HG03159 (cell line): ENCODE results near the gene SEMA6A.
"Not testable (repeated sequence)": the region's sequence is repeated elsewhere in the genome, so short reads cannot be mapped to it uniquely, and the experiment has no call there.

ENCODE experiments used
- ATAC-seq: cut with Tn5 transposase; IDR thresholded peaks from one replicate; pipeline ENCODE4 v1.9.1; 2021; ENCODE audit warnings: mild to moderate bottlenecking, moderate library complexity; ENCODE audit not compliant: unreplicated experiment

Gene SEMA6A

DNA sequence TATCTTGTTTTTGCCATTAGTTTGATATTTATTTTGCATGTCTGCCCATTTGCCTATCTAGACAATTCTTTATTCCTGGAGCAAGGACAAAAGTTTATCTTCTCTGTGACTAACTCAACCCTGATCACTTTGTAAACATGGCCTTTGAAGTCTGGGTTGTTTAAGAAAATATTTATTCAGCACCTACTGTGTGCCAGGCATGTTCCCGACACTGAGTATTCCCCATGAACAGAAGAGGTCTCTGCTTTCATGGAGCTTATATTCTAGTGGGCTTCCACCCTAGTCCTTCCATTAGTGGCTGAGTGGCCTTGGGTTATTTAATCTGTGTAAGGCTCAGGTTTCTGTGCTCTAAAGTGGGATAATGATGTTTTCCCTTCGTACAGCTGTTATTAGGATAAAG is 49.7 kb downstream of the SEMA6A start:
- no peak for ATAC-seq

DNA sequence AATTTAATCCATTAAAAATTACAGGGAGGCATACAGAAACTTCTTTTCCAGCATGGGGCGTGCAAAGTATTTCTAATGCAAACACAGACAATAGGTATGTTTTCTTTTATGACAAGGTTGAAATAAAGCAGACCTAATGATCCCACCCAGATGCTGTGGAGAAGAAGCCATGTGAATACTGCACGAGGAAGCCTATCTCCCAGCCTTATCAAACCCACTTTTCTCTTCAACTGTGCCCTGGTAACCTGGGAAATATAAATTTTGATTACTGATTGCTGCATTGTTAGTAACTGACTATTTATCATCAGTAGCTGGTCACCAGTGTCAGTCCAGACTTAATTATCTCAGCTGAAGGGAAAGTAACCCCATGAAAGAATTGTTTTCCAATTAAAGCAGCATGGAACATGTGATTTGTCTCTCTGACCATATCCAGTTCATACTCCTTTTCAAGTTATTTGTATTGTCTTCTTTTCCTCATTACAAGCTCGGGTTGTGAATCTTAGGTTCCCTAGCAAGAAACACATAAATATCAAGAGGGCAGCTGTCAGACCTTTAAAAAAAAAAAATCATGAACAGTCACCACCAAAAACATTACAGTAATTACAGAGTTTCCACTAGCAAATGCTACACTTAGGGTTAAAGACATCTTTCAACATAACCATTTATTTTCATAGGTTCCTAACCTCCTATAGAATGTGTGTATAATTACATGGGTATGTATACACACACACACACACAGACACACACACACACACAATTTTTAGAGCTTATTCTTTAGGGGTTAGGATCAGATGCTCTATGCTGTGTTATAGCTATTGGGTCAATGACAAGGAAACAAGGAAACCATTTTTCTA is 50.3 kb downstream of the SEMA6A start:
- no peak for ATAC-seq

DNA sequence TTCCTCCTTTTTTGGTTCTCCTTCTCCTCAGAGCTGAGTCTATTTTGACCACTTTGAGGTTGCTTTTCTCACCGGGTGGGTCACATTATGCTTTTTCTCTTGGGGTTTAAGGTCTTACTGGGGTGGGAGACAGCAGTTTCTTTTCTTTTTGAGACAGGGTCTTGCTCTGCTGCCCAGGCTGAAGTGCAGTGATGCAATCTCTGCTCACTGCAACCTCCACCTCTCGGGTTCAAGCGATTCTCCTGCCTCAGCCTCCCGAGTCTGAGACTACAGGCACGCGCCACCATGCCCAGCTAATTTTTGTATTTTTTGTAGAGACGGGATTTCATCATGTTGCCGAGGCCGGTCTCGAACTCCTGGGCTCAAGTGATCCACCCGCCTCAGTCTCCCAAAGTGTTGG is 51.4 kb downstream of the SEMA6A start:
- not testable (repeated sequence) for ATAC-seq

DNA sequence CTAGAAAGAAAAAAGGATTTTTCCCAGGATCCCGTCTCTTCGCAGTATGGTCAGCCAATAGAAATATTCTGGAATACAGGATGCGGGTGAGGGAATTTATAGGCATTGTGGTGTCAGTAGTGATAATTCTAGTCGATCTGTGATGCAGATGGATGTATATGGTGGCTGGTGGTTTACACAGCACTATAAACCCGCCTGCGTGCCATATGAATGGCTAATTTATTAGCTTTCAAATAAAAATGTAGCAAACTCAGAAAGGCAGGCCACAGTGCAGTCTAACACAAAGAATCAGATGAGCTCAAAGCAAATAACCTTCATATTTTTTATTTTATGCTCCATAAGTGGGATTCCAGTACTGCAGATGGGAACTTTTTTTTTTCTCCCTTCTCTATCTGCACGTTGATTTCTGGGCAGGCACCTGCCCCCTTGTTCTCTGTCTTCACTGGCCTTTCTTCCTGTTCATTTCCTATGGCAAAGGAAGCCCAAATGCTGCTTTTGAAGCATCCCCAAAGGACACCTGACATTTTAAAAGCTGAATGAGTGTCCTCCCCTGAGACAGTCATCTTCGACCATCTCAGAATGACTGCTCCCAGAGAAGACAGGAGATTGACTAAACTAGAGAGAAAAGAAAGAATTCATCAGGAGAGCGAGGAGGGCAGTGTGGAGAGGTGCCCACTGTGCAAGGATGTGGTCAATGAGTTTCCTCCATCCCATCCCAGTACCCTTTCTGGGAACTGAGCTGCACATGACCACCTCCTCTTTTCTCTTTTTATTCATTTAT is 52.1 kb downstream of the SEMA6A start:
- ATAC-seq = no peak

DNA sequence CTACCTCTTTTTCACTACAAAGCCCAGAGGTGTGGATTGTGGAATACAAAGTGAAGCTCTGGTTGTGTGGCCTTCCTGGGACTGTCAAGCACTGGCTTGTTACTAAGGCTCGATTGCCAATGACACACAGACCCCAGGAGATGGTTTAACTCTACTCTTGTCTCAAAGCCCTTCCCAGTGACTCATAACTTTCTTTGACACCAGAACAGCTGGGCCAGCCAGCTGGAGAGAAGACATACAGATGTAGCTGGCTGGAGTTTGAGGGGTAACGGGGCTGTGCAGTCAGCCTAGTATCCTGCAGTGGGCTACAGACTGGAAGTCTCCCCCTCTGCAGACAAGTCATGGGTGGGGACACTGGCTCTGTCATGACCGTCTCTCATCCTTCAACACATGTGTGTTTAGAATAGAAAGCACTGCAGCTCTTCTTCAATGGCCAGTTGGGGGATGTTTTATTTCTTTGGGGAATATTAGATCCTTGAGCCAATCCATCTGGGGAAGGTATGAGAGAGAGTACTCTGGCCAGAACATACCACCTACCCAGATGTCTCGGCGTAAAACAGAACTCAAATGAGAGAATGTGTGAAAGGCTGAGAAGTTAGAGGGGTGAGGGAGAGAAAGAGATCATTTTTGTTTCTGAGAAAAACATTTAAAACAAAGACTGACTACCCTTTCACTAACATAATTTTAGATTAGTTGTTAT is 53.3 kb downstream of the SEMA6A start:
- ATAC-seq = no peak

DNA sequence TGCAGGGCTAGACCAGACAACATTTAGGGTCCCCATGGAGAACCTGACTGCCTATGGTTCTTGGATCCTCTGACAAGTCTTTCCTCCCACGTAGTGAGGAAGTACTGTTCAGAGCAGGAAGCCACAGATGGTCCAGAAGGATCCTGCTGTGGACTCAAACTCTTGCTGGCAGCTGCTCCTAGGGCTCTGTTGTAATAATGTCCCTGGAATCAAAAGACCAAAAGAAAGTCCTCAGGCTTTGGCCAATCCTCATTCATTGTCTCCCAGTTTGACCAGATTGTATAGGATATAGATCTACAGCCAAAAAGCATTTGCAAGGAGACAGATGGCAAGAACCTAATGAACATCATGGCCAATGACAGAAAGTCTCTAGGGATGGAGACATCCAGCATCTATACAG is 53.9 kb downstream of the SEMA6A start:
- ATAC-seq = no peak

DNA sequence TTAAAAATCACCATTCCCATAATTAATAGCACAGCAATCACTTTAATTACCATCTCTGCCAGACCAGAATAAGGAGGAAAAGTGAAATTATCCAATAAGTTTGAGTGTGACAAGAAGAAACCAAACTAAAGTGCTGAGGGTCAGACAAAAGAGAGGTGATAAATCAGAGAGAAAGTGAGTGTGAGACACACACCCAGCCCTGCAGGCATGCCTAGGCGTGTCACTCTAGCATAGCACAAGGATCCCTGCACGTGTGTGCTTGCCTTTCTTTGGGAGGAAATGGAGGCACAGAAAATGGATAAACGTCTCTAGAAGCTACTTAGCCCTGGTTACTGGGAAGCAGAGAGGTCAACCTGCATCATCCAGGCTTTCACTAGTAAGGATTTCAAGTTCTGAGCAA is 56.2 kb downstream of the SEMA6A start:
- no peak for ATAC-seq

DNA sequence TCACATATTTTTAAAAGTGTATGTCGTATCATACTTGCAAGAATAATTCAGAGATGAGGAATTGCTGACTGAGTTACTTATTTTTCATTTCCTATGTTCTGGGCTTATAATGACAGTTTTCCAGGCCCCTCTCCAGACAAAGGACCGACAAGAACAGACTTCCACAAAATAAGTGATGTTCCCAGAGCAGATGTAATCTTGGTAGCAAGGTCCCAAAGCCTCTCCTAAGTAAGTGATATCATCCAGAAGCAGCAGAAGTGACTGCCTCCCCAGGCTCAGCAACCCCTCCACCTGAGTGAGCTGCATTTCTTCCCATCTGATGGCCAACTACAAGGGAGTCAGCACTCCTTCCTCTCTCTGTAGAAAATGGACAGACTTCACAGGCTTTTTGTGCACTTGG is 57.1 kb downstream of the SEMA6A start:
- ATAC-seq = no peak

DNA sequence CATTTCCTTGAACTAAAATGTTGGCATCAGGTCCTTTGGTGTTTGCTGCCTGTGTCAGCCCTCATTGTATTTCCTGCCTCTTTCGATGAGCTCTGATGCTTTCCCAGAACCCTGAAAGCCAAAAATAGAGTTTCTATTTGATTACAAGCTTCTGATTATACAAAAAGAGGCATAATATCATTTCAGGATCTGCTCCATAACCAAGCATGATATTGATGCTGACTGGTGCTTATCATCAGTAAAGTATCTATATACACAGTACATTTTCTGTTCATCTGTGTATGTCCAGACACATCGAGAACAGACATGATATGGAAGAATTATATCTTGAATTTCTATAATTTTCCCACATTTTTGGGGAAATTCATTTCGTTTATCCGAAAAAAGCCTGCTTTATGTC is 58.6 kb downstream of the SEMA6A start:
- no peak for ATAC-seq

DNA sequence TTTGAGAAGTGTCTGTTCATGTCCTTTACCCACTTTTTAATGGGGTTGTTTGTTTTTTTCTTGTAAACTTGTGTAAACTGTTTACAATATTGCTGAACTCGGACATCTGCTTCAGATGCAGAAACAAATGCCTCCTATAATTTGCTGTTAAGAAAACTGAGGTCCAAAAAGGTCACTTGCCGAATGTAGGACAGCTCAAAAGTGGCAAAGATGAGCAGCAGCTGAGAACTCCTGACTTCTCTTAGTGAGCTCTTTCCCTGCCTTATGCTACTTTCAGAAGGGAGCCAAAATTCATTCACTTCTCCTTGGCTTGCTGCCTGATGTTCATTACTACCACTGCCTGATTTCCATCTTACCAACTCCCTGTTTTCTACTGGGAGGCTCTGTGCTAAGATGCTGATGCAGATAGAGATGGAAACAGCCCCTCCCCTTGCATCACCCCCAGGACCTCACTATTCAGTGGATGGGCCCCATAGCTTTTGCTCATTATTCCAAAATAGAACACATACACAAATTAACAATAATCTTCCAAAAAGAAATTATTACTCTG is 60.1 kb downstream of the SEMA6A start:
- ATAC-seq = no peak

DNA sequence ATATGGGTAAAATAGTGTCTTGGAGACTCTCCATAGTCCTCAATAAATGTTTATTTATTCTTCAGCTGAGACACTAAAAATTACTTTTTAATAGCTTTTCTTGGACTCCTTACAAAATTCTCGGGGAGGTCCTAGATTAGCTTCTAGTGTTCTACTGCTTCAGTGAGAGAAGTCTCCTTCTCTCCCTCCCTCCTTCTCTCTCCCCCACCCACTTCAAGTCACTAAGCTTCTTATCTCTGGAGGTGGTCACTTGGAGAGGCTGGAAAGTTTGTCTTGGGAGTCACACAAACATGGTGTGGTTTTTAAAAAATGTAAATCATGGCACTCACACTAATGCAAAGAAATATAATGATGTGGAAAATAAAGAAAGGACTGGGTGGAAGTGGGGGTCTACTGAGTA is 64.1 kb downstream of the SEMA6A start:
- no peak for ATAC-seq

DNA sequence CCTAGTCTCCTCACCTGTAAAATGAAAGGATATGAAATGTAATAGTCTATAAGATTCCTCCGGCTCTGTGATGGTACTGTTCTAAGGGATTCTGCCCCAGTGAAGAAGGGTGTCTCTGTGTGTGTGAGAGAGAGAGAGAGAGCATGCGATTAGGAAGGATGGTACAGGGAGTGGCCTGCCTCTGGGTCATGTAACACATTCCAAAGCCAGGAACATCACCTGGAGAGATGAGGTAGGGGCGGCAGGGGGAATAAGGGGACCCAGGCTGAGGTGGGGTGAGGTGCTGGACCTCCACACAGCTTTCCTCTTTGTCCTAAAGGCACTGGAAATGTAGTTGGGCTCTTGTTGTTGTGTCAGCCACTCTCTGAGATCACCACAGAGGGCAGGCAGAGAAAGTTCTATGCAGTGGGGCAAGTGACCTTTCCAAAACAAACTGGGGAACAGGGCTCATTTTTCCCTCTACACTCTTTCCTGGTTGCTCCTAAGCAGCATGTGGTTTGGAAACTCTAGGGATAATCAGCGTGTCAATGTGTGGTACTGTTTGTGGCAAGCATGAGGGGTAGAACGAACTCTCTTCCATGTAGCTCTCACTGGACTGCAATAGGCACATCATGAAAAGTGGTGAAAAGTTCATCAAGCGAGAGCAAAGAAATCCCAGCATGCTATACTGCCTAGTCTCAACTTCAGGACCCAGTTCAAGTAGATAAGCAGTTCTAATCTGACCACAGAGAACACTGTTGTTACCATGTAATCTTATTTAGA is 65.0 kb downstream of the SEMA6A start:
- no peak for ATAC-seq

DNA sequence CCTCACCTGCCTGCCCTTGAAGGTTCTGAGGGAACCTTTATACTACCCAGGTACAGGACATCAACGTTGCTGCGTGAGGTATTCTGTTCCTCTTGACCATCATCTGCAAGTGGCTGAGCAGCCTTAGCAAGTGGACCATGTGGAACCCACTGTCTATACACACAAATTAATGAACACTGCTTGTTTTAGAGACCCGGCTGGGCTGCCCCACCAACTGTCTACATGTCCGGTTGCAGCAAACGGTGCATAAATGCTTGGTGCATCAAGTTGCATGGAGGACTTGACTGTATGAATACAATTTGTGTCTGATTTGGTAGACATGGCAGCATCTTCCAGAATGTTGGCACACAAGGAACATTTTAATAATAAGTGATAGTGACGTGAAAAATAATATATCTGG is 65.8 kb downstream of the SEMA6A start:
- ATAC-seq = no peak

DNA sequence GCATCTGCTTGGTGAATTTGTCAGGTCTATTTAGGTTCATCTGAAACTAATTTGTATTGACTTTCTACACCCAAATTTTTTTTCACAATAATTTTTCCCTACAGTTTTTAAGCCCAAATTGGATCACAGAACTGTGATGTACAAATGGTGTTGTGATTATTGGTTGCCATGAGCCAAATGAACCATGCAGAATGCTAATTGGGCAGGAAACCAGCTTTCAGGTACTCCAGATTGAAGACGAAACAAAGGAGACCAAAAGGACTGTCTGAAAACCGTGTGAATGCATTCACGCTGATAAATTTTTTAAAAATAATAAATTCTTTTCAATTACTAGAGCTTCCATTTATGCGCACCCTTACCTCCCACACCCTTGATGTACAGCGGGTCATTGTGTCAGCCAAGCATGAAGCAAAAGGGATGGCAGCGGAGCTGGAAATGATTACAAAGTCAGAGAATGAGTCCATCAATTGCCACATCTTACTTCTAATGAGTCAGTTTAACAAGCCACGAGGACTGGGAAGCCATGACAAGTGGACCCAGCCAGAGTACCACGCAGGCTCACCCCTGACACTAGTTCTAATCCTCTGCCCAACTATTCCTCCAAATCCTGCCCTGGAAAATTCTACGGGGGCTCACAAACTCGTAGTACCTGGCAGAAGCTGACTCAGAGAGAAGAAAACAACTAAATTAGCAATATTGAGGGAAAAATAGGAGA is 66.5 kb downstream of the SEMA6A start:
- no peak for ATAC-seq

DNA sequence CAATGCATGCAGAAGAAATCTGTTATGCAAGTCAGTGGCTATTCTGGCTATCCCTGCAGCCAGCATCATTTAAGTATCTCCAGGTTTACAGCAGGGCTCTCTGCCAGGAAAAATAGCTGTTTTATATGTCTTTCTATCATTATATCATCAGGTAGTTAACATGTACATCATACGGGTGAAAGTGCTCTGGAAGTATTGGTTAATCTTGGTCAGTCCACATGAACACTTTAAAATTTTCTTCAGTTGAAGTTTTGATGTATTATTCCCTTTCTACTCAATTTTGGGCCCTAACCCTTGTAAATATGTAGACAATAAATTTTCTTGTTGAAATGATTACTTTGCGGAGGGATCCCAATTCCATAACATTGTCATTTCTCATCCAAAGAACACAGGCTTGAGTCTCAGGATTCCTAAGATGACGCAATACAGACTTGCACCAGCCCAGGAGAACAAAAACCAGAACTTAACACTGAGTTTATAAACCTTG is 67.5 kb downstream of the SEMA6A start:
- no peak for ATAC-seq

DNA sequence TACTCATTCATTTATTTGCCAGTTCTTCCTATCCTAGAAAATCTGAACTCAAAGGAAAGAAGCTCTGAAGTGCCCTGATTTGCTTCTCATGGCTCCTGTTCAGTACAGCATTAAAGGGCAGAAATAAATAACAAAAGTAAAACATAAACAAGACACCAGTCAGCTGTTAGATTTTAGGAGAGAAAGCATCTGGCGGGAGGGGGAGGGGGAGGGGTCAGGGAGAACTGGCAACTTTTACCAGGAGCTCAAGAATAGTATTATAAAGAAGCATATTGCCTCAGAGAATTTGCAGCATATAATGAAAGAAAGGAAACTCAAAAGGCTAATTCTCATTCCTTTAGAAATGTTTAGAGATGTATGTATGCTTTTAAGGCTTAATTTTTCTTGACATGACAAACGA is 68.1 kb downstream of the SEMA6A start:
- ATAC-seq = no peak

DNA sequence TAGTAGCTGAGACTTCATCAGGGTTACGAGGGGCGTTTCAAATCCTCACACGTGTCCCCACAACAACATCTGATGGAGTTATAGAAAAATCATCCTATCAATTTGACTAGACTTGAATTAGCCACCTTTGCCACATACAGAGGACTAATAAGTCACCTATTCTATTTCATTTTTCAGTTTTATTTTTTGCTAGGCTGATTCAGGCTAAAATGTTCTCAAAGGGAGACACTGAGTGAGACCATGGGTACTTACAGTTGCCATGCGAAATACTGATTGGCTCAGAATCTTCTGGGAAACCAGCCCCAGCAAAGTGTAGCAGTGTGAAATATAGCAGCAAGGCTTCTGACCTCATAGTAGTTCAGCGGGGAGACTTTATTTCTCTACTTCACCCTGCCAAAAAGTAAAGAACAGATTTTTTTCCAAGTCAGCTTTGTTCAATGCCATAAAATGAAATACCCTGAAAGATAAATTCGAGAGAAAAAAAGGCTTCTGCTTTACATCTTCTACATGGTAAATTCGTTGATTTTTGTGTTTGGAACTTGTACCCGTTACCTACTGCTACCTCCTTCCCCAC is 69.9 kb downstream of the SEMA6A start:
- no peak for ATAC-seq

DNA sequence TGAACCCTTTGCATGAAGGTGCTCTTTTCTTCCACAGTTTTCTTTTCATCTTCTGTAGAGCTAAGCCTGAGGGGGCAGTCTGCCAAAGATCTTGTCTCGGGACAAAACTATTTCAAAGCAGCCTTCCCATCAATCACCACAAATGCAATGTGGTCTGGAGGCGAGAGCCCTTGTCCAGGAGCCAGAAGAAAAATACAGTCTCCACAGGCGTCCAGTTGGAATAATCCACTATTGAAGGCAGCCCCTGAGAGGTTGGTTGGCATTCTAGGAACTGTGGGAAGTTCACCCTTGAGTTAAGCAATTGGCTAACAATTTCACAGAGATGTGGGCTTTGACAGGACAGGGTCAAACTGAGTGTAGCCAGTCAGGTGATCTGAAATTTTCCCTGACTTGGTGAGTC is 72.0 kb downstream of the SEMA6A start:
- ATAC-seq = no peak

DNA sequence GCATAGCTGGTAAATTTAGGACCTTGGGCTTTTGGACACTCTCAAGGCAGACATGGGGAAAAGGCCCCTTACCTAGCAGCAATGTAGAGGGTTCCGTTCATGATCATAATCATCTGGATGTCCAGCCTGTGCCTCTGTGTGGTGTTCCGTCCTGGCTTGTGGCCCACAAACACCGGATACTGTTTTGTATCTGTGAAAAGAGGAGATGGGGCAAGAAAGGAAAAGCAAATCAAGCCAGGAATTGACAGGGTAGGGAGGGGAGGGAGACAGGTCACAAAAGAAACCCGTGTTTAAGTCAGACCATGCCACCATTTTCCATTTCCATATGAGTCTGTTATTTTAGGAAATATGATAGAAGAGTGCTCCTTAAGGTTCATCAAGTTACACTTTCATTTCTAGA is 72.5 kb downstream of the SEMA6A start:
- ATAC-seq = no peak
